GM12878 (cell line): Measurements from ENCODE around the gene PCBD1. TPM values are rescaled to one million over a fixed set of nuclear protein-coding genes. Genes with fewer than 3 reads are reported as not detected.

Experiments used
- ATAC-seq: fragments of 200-7000 bp; cut with Tn5 transposase; 3 replicates; pipeline ENCODE4 v1.9.1; 2020; ENCODE audit warnings: mild to moderate bottlenecking, moderate library complexity
- BruUV-seq: library from RNA; stranded (reverse); fragments of 400-500 nt; replicated peaks from 2 replicates; lab custom pipeline; 2021; lab: Mats Ljungman, UMichigan
- CTCF ChIA-PET: fragments of 300-600 bp; sonication (Branson Sonifier 250); formaldehyde crosslinking; extraction: SDS; loops from one replicate; lab custom pipeline; 2021; ENCODE audit warnings: inconsistent platforms; lab: Yijun Ruan, JAX
- POLR2A ChIA-PET: fragments of 350-600 bp; formaldehyde crosslinking; extraction: SDS; loops from one replicate; lab custom pipeline; 2021; ENCODE audit warnings: inconsistent platforms; lab: Charles Lee
- RAD21 ChIA-PET: fragments of 300-600 bp; sonication (Branson Sonifier 250); formaldehyde crosslinking; loops from one replicate; lab custom pipeline; 2023; ENCODE audit warnings: antibody characterized with exemption; ENCODE audit not compliant: unreplicated experiment; lab: Charles Lee
- SMC1A ChIA-PET: fragments of 300-600 bp; sonication (Branson Sonifier 250); formaldehyde crosslinking; loops from one replicate; lab custom pipeline; 2023; ENCODE audit not compliant: unreplicated experiment, uncharacterized antibody; lab: Charles Lee
- DNase-seq: peaks from one replicate; pipeline ENCODE4 v3.0.0-alpha.2; 2011; ENCODE audit warnings: low read depth, low spot score
- FAIRE-seq: peaks from 3 replicates; lab custom pipeline; 2011; peaks lifted over from hg19 to GRCh38; lab: Jason Lieb, UNC
- H2AFZ ChIP-seq: 2 replicates; pipeline ENCODE4 v1.6.0; 2011; ENCODE audit warnings: low read depth, low read length, control low read depth; ENCODE audit not compliant: control insufficient read depth
- H3K27ac ChIP-seq: 2 replicates; pipeline ENCODE4 v1.5.1; 2011; ENCODE audit warnings: control low read depth; ENCODE audit not compliant: control insufficient read depth, insufficient read depth
- H3K27me3 ChIP-seq, 2 experiments: replicated peaks in 1 of 2; 2 replicates each; pipeline versions ENCODE4 v1.6.0 to v1.6.1; 2011; ENCODE audit warnings: low read length in 1 of 2; ENCODE audit not compliant: control insufficient read depth in 2 of 2, insufficient read depth in 2 of 2
- H3K36me3 ChIP-seq, 2 experiments: 2 replicates each; pipeline ENCODE4 v1.5.1; 2011; ENCODE audit warnings: low read length in 1 of 2; ENCODE audit not compliant: control insufficient read depth in 2 of 2, insufficient read depth in 2 of 2
- H3K4me1 ChIP-seq: 2 replicates; pipeline ENCODE4 v1.6.1; 2011; ENCODE audit warnings: mild to moderate bottlenecking, low read length, moderate library complexity, mixed read lengths; ENCODE audit not compliant: control insufficient read depth, insufficient read depth
- H3K4me2 ChIP-seq: 2 replicates; pipeline ENCODE4 v1.6.0; 2011; ENCODE audit warnings: control low read depth; ENCODE audit not compliant: control insufficient read depth, insufficient read depth
- H3K4me3 ChIP-seq: fragments of 200-600 bp; sonication (generic); 2 replicates; pipeline ENCODE4 v1.5.1; 2016
- H3K79me2 ChIP-seq: 2 replicates; pipeline ENCODE4 v1.6.0; 2011; ENCODE audit warnings: low read length; ENCODE audit not compliant: control insufficient read depth, insufficient read depth
- H3K9ac ChIP-seq: 2 replicates; pipeline ENCODE4 v1.8.0; 2011; ENCODE audit warnings: low read length, control low read depth, mixed read lengths; ENCODE audit not compliant: control insufficient read depth, insufficient read depth
- H3K9me3 ChIP-seq: replicated peaks from 3 replicates; pipeline ENCODE4 v1.5.1; 2011; ENCODE audit warnings: mild to moderate bottlenecking, low read length; ENCODE audit not compliant: control insufficient read depth, insufficient read depth
- H4K20me1 ChIP-seq: 2 replicates; pipeline ENCODE4 v1.6.0; 2011; ENCODE audit not compliant: control insufficient read depth, insufficient read depth
- ASH2L ChIP-seq: fragments of 300-600, 200-600 bp; sonication (generic); IDR thresholded peaks from 2 replicates; pipeline ENCODE4 v1.6.1; 2017; ENCODE audit warnings: low read depth, mild to moderate bottlenecking, borderline replicate concordance
- CTCF ChIP-seq, 3 experiments: IDR thresholded peaks in 2 of 3; conservative IDR thresholded peaks in 1 of 3; 2 replicates each; pipeline ENCODE4 v1.5.1; 2011; ENCODE audit warnings: low read depth in 3 of 3, low read length in 3 of 3, mild to moderate bottlenecking in 3 of 3, control low read depth in 2 of 3, moderate library complexity in 2 of 3, inconsistent platforms in 1 of 3, mixed read lengths in 1 of 3; ENCODE audit not compliant: control insufficient read depth in 2 of 3, insufficient read depth in 1 of 3; ENCODE audit errors: extremely low read depth in 1 of 3
- ESRRA ChIP-seq: IDR thresholded peaks from 2 replicates; pipeline ENCODE4 v1.6.1; 2012; ENCODE audit warnings: mild to moderate bottlenecking, low read length, improper control_type of control experiment
- JUNB ChIP-seq: IDR thresholded peaks from 2 replicates; pipeline ENCODE4 v1.6.1; 2016; ENCODE audit warnings: antibody characterized with exemption, mild to moderate bottlenecking
- MXI1 ChIP-seq: fragments of 150-350 bp; IDR thresholded peaks from 2 replicates; pipeline ENCODE4 v1.6.1; 2011; ENCODE audit warnings: low read depth, mild to moderate bottlenecking, inconsistent platforms, low read length, improper control_type of control experiment
- POU2F2 ChIP-seq: IDR thresholded peaks from 3 replicates; pipeline ENCODE4 v1.6.1; 2011; ENCODE audit warnings: low read depth, mild to moderate bottlenecking, low read length, borderline replicate concordance
- RAD21 ChIP-seq: IDR thresholded peaks from 2 replicates; pipeline ENCODE4 v1.6.1; 2011; ENCODE audit warnings: mild to moderate bottlenecking, low read depth, low read length, moderate library complexity; ENCODE audit not compliant: insufficient read depth
- SKIL ChIP-seq: fragments of 450-650 bp; IDR thresholded peaks from 2 replicates; pipeline ENCODE4 v1.6.1; 2017; ENCODE audit warnings: mild to moderate bottlenecking, low read depth, inconsistent platforms; ENCODE audit not compliant: poor library complexity, severe bottlenecking
- SMC3 ChIP-seq: IDR thresholded peaks from 2 replicates; pipeline ENCODE4 v1.6.1; 2011; ENCODE audit warnings: low read length, improper control_type of control experiment, borderline replicate concordance
- WGBS: methylation state at CpG from one replicate; pipeline ENCODE4 v1.1.6; 2016; ENCODE audit warnings: low lambda C conversion rate; ENCODE audit not compliant: insufficient replicate concordance, insufficient coverage; ENCODE audit errors: missing lambda C conversion rate; 5-methylcytosine and 5-hydroxymethylcytosine counted together
- in situ Hi-C: fragments of 300-500 bp; cut with MboI; formaldehyde crosslinking; loops from 9 replicates; pipeline ENCODE4 v1.14.3; 2018; ENCODE audit warnings: mixed read lengths
- intact Hi-C: fragments of 100-400 bp; cut with micrococcal nuclease; formaldehyde crosslinking; loops from one replicate; pipeline ENCODE4 v1.14.2; 2022; ENCODE audit not compliant: unreplicated experiment
- polyA plus RNA-seq, 11 experiments: library from polyadenylated mRNA; depleted of rRNA in 4 of 11; unstranded in 6 of 11; stranded (reverse) in 5 of 11; fragments of >200 nt; fragmentation: Nextera tagmentation in 4 of 11; fragmentation: Illumina TruSeq in 1 of 11; extraction: Ambion mirVana in 4 of 11; extraction: Trizol in 1 of 11; gene quantifications; 1 replicate in 1 of 11; 2 replicates in 10 of 11; pipeline versions ENCODE4 v1.2.1 to v1.2.3, GENCODE V29; 2011 to 2016; ENCODE audit warnings: inconsistent platforms in 2 of 11, missing spikeins in 2 of 11, low read depth in 1 of 11
- total RNA-seq, 4 experiments: library from RNA; depleted of rRNA in 3 of 4; stranded (reverse); fragments of >200 nt in 3 of 4; fragmentation: Illumina TruSeq in 1 of 4; extraction: Trizol in 1 of 4; gene quantifications; 2 replicates each; pipeline versions ENCODE4 v1.2.1 to v1.2.3, GENCODE V29; 2013 to 2021

PCBD1 gene
- total and polyA plus RNA-seq, 10 of the 15 experiments (the other 5 are each of a cell fraction or from before 2014, with no cell fraction given) = 5.6 to 66.8 (median 34.2) TPM

- FAIRE-seq (no peak), ATAC-seq (no peak), DNase-seq (no peak)
- Histone ChIP-seq H3K27me3 (peaks cover 2% of the 10 kb centered on the region in 2 experiments; a peak in 1 of 4 replicates), H3K27ac (no peak overlapping the region), H3K4me2 (no peak overlapping the region), H3K9ac (no peak overlapping the region), H3K9me3 (no peaks in the 10 kb centered on the region), H2AFZ (no peak overlapping the region), H3K4me1 (no peaks in the 10 kb centered on the region), H3K36me3 (no peaks in the 10 kb centered on the region), H3K79me2 (no peaks in the 10 kb centered on the region), H4K20me1 (no peaks in the 10 kb centered on the region), H3K4me3 (no peak overlapping the region)
- intact Hi-C loops (no loop called here), in situ Hi-C loops (no loop called here)
- 31% methylated on average over 27 of the region's 27 CpGs for WGBS
- BruUV-seq = no TSS peak
- ChIA-PET POLR2A (no interaction called here), SMC1A (interaction anchor here (0.5 kb wide), 1 partner anchor 269 kb away, joined by 3 read pairs; no protein-coding TSS in a partner anchor), RAD21 (interaction anchor here (2.4 kb wide), 1 partner anchor 301 kb away, joined by 5 read pairs; no protein-coding TSS in a partner anchor), CTCF (interaction anchor here (0.6 to 3.7 kb wide), 6 partner anchors 19 to 379 kb away, joined by 3 to 20 read pairs (median 3); no protein-coding TSS in a partner anchor)
- no peak for TF ChIP-seq ASH2L
- TF ChIP-seq ESRRA = no peak
- TF ChIP-seq MXI1 = no peak
Measured at GRCh38 chr10:70905071-70906021, 17.0 kb upstream of the PCBD1 start.

GRCh38 chr10:70903262-70903921 lies 15.0 kb upstream of the PCBD1 start:
- no TSS peak for BruUV-seq
- Histone ChIP-seq H4K20me1 (no peaks in the 10 kb centered on the region), H3K27me3 (peaks cover 2% of the 10 kb centered on the region in 2 experiments; a peak in 1 of 4 replicates), H3K27ac (no peak overlapping the region), H3K36me3 (no peaks in the 10 kb centered on the region), H3K9me3 (no peaks in the 10 kb centered on the region), H3K4me1 (no peaks in the 10 kb centered on the region), H3K4me2 (no peak overlapping the region), H3K4me3 (no peak overlapping the region), H3K9ac (no peak overlapping the region), H3K79me2 (no peaks in the 10 kb centered on the region), H2AFZ (no peak overlapping the region)
- RAD21 ChIA-PET = interaction anchor here (0.9 to 2.4 kb wide), 3 partner anchors 303 to 373 kb away, joined by 4 to 5 read pairs (median 4); no protein-coding TSS in a partner anchor
- in situ Hi-C loops (no loop called here), intact Hi-C loops (loop anchor here (1.0 to 2.0 kb wide), 2 partner anchors 306 to 381 kb away; no protein-coding TSS in a partner anchor)
- SMC1A ChIA-PET = no interaction called here
- POLR2A ChIA-PET = no interaction called here
- CTCF ChIA-PET = interaction anchor here (0.7 to 3.7 kb wide), 21 partner anchors 9 to 499 kb away, joined by 3 to 20 read pairs (median 3); no protein-coding TSS in a partner anchor
- DNase-seq = no peak
- 48% methylated on average over 14 of the region's 14 CpGs for WGBS
- no peak for FAIRE-seq
- peak; percentile 64 for ATAC-seq
- TF ChIP-seq SMC3 = peak; percentile 48
- peak; percentile 76 to 87 (median 82) for TF ChIP-seq CTCF (IDR thresholded peaks at IDR 0.05 in 2 of 3, conservative IDR thresholded peaks at IDR 0.05 in 1 of 3; ENCODE audit: control insufficient read depth in 2 of 3, extremely low read depth in 1 of 3, insufficient read depth in 1 of 3, low read depth in 3 of 3, low read length in 3 of 3)
- TF ChIP-seq JUNB = no peak
- peak; percentile 78 for TF ChIP-seq RAD21
- TF ChIP-seq POU2F2 = no peak
- TF ChIP-seq SKIL = no peak
